C4-2B (cell line): Measurements from ENCODE around the gene ANKFY1.

Source experiments
- ZFX ChIP-seq: fragments of 450-650 bp; IDR thresholded peaks from 2 replicates; pipeline ENCODE4 v1.6.1; 2017
- TF ChIP-seq, protein P1 (sequence below): fragments of 450-650 bp; conservative IDR thresholded peaks from 2 replicates; pipeline ENCODE4 v1.5.1; 2017; ENCODE audit warnings: mild to moderate bottlenecking

DNA sequence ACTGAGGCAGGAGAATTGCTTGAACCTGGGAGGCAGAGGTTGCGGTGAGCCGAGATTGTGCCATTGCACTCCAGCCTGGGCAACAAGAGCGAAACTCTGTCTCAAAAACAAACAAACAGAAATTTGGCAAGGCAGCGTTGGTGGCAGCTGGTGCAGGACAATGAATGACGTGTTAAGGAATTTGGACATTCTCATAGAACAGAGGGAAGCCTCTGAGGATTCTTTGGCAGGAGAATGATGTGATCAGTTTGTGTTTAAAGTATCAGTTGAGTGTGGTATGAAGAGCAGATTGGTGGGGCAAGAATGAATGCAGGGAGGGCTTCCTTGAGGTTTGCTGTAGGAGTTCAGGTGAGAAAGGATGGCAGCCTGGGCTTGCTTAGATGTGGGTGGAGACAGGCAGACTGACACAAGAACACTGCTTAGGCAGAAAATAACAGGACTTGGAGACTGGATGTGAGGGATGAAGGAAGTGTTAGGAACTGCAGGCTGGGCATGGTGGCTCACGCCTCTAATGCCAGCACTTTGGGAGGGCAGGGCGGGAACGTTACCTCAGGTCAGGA is 115.9 kb downstream of the ANKFY1 start:
- TF ChIP-seq, protein P1, sequence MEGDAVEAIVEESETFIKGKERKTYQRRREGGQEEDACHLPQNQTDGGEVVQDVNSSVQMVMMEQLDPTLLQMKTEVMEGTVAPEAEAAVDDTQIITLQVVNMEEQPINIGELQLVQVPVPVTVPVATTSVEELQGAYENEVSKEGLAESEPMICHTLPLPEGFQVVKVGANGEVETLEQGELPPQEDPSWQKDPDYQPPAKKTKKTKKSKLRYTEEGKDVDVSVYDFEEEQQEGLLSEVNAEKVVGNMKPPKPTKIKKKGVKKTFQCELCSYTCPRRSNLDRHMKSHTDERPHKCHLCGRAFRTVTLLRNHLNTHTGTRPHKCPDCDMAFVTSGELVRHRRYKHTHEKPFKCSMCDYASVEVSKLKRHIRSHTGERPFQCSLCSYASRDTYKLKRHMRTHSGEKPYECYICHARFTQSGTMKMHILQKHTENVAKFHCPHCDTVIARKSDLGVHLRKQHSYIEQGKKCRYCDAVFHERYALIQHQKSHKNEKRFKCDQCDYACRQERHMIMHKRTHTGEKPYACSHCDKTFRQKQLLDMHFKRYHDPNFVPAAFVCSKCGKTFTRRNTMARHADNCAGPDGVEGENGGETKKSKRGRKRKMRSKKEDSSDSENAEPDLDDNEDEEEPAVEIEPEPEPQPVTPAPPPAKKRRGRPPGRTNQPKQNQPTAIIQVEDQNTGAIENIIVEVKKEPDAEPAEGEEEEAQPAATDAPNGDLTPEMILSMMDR: no peak
- no peak for TF ChIP-seq ZFX
